Body of pancreas (tissue), 4 donors: ENCODE measurements around the gene GCLM. TPM values are rescaled to one million over a fixed set of nuclear protein-coding genes. Genes with fewer than 3 reads are reported as not detected.

Experiments used
- ATAC-seq: fragments of 150-250 bp; one replicate; pipeline ENCODE4 v1.9.1; 2016
- DNase-seq, 4 donors: peaks; one replicate each; pipeline ENCODE4 v3.0.0-alpha.2; 2019
- H3K27ac ChIP-seq, 4 donors: fragments of 200-600 bp; sonication (generic); 1 replicate in 3 of 4; 2 replicates in 1 of 4; pipeline versions ENCODE4 v1.5.1 to v1.6.1; 2016 to 2019; ENCODE audit warnings: mild to moderate bottlenecking in 1 of 4, mixed read lengths in 1 of 4, moderate library complexity in 1 of 4
- H3K27me3 ChIP-seq, 2 donors: fragments of 200-600 bp; sonication (generic); one replicate each; pipeline ENCODE4 v1.6.0; 2016; ENCODE audit warnings: mild to moderate bottlenecking in 1 of 2
- H3K36me3 ChIP-seq, 2 donors: fragments of 200-600 bp; sonication (generic); replicated peaks in 1 of 2; 2 replicates each; pipeline ENCODE4 v1.5.1; 2016; ENCODE audit warnings: low read depth in 2 of 2; ENCODE audit not compliant: insufficient read depth in 1 of 2
- H3K4me1 ChIP-seq: fragments of 200-600 bp; sonication (generic); one replicate; pipeline ENCODE4 v1.6.0; 2016
- H3K4me3 ChIP-seq, 2 donors: fragments of 200-600 bp; sonication (generic); 1 replicate in 1 of 2; 2 replicates in 1 of 2; pipeline ENCODE4 v1.5.1; 2016 to 2019
- H3K9me3 ChIP-seq, 3 donors: fragments of 200-600 bp; sonication (generic); 1 replicate in 2 of 3; 2 replicates in 1 of 3; pipeline ENCODE4 v1.5.1; 2016
- POLR2A ChIP-seq, 3 donors: fragments of 450-650 bp; IDR thresholded peaks; one replicate each; pipeline ENCODE4 v1.6.1; 2016; ENCODE audit warnings: antibody characterized with exemption in 3 of 3, mild to moderate bottlenecking in 2 of 3
- WGBS, 2 donors: methylation state at CpG; one replicate each; pipeline ENCODE4 v1.1.5; 2017; 5-methylcytosine and 5-hydroxymethylcytosine counted together
- intact Hi-C: fragments of 100-400 bp; cut with DNase I; formaldehyde crosslinking; loops from one replicate; pipeline ENCODE4 v1.15.1; 2023
- total RNA-seq, 2 donors: library from RNA; depleted of rRNA; stranded (reverse); fragments of >200 nt; gene quantifications; one replicate each; pipeline ENCODE4 v1.1.0, GENCODE V29; 2016
- TF ChIP-seq, protein P1 (sequence below), 7 experiments: fragments of 450-650 bp in 4 of 7; fragments of 200-600 bp in 3 of 7; sonication (generic) in 3 of 7; IDR thresholded peaks; one replicate each; pipeline ENCODE4 v1.5.1; 2016 to 2019; ENCODE audit warnings: antibody characterized with exemption in 7 of 7

GCLM gene
- total RNA-seq, 2 donors from 2014 or later, result 3.6 to 7.3 TPM

DNA sequence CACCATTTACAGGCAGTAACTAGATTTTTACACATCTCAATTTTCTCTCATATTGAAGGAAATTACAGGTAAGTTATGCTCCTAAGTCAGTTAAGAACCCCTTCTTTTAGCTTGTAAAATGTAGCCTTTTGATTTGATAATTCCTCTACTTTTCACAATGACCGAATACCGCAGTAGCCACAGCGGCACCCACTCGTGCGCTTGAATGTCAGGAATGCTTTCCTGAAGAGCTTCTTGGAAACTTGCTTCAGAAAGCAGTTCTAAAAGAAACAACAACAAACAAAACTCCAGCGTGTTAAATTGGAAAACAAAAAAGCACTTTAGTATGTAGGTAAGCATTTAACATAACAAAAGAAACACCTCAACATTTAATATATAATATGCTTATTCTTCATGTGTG is 20.3 kb downstream of the GCLM start:
- no peaks in the 10 kb centered on the region for H3K4me1 ChIP-seq
- no peak for TF ChIP-seq POLR2A (IDR thresholded peaks at IDR 0.05)
- TF ChIP-seq, protein P1, sequence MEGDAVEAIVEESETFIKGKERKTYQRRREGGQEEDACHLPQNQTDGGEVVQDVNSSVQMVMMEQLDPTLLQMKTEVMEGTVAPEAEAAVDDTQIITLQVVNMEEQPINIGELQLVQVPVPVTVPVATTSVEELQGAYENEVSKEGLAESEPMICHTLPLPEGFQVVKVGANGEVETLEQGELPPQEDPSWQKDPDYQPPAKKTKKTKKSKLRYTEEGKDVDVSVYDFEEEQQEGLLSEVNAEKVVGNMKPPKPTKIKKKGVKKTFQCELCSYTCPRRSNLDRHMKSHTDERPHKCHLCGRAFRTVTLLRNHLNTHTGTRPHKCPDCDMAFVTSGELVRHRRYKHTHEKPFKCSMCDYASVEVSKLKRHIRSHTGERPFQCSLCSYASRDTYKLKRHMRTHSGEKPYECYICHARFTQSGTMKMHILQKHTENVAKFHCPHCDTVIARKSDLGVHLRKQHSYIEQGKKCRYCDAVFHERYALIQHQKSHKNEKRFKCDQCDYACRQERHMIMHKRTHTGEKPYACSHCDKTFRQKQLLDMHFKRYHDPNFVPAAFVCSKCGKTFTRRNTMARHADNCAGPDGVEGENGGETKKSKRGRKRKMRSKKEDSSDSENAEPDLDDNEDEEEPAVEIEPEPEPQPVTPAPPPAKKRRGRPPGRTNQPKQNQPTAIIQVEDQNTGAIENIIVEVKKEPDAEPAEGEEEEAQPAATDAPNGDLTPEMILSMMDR (IDR thresholded peaks at IDR 0.05), result no peak

DNA sequence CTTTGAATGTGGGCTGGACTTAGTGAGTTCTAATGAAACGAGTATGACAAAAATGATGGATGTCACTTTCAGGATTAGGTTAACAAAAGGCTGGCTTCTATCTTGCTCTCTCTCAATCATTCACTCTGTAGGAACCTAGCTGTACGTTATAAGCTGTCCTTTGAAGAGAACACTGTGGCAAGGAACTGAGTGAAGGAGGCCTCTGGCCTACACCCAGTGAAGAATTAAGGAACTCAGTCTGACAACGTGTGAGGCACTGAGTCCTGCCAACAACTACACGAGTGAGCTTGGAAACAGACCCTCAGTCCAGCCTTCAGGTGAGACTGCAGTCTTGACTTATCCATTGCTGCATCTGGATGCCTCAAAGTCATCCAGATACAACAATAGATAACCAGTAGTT is 27.0 kb downstream of the GCLM start:
- peaks cover 19% of the 10 kb centered on the region for H3K4me1 ChIP-seq
- no peak overlapping the region for H3K4me3 ChIP-seq
- no peaks in the 10 kb centered on the region for H3K27me3 ChIP-seq
- DNase-seq (no peak), ATAC-seq (no peak)
- no peaks in the 10 kb centered on the region for H3K9me3 ChIP-seq
- TF ChIP-seq, protein P1 (IDR thresholded peaks at IDR 0.05), result no peak
- no peak for TF ChIP-seq POLR2A (IDR thresholded peaks at IDR 0.05)
- no peaks in the 10 kb centered on the region for H3K36me3 ChIP-seq
- intact Hi-C loops, result no loop called here
- 67 to 68% methylated on average over 4 of the region's 4 CpGs for WGBS, 2 donors
- no peak overlapping the region for H3K27ac ChIP-seq

More for the DNA sequence above, 20.3 kb downstream of the GCLM start:
- 83 to 88% methylated on average over 6 of the region's 6 CpGs for WGBS, 2 donors
- Histone ChIP-seq H3K27ac (no peak overlapping the region), H3K36me3 (peaks cover 0 to 3% of the 10 kb centered on the region in 2 donors), H3K4me3 (no peak overlapping the region), H3K9me3 (peaks cover 0 to 4% (median 0%) of the 10 kb centered on the region in 3 donors), H3K27me3 (no peaks in the 10 kb centered on the region)
- no peak for DNase-seq
- ATAC-seq, result no peak
- intact Hi-C loops, result no loop called here

DNA sequence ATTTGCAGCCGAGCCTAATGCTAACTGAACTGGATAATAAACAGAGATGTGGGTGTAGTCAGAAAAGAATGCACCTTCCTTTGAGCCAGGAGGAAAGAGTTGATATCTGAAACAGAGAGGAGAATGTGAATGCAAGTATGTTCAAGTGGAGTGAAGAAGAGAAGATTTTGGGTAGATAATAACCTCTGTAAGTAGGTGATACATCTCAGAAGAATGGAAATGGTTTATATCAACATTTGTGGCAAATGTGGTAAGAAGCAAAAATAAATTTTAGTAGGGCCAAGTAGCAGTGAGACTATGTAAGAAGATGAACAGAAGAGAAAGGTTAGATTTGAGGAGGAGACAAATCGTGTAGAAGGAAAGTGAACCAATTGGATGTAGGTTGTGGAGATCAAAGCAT is 28.5 kb downstream of the GCLM start:
- Histone ChIP-seq H3K9me3 (no peaks in the 10 kb centered on the region), H3K27ac (no peak overlapping the region), H3K36me3 (peaks cover 0 to 2% of the 10 kb centered on the region in 2 donors), H3K4me1 (peaks cover 32% of the 10 kb centered on the region), H3K4me3 (no peak overlapping the region), H3K27me3 (no peaks in the 10 kb centered on the region)
- intact Hi-C loops, result no loop called here
- ATAC-seq (no peak), DNase-seq (no peak)
- WGBS, 2 donors, result 87 to 93% methylated on average over 2 of the region's 2 CpGs
- TF ChIP-seq POLR2A (IDR thresholded peaks at IDR 0.05), result no peak
- TF ChIP-seq, protein P1 (IDR thresholded peaks at IDR 0.05), result no peak

DNA sequence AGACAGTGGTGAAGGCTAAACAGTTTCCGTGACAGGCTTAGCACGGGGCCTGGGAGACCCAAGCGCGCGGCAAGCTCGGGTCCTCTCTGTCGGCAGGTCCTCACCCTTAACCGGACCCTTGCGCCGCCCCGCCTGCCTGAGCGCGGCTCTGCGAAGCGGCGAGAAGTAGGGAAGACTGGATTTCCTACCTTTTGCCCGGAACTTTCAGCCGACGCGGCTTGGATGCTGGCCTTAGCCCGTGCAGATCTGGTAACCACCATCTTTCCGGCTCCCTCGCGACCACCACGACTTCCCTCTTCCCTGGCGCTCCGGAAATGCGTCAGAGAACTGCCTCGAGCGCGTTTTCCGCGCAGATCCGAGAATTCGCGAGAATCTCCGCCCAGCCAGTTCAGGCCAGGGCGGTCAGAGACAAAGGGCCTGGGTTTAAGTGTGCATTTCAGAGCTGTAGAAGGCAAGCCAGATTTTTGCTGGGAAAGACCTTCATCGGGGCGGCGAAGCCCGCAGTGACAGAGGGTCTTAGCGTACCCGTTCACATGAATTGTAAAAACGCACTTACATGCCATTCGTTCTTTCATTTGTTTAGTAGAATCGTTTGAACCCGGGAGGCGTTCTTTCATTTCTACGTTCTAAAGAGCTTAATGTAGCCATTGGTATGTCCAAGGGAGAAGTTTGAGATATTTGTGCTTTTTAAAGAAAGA is 30.2 kb downstream of the GCLM start, which contains the start of gene DNTTIP2:
TSS of gene DNTTIP2 (minus strand) at position 318 of the 698 bp plus-strand sequence. CDS start at position 260, 58 bp downstream.
- peak; percentile 70 to 96 (median 95) for TF ChIP-seq POLR2A (IDR thresholded peaks at IDR 0.05)
- TF ChIP-seq, protein P1 (IDR thresholded peaks at IDR 0.05), result peak in 2 of 7 experiments; percentile 7 to 25
- intact Hi-C loops, result no loop called here

More for the DNA sequence above, 30.2 kb downstream of the GCLM start, which contains the start of gene DNTTIP2:
- Histone ChIP-seq H3K9me3 (no peaks in the 10 kb centered on the region), H3K27me3 (no peaks in the 10 kb centered on the region), H3K4me3 (peak within 1 kb of the TSS; percentile 78 to 88), H3K27ac (peak within 1 kb of the TSS; percentile 77 to 91 (median 85)), H3K36me3 (peaks cover 0 to 9% of the 10 kb centered on the region in 2 donors), H3K4me1 (peaks cover 32% of the 10 kb centered on the region)
- ATAC-seq, result peak; percentile 98
- DNase-seq, result peak; percentile 86 to 93 (median 90)
- WGBS, 2 donors, result 0 to 1% methylated on average over 20 to 50 of the region's 50 CpGs
